ENCODE data around the gene TUSC2.

DNA sequence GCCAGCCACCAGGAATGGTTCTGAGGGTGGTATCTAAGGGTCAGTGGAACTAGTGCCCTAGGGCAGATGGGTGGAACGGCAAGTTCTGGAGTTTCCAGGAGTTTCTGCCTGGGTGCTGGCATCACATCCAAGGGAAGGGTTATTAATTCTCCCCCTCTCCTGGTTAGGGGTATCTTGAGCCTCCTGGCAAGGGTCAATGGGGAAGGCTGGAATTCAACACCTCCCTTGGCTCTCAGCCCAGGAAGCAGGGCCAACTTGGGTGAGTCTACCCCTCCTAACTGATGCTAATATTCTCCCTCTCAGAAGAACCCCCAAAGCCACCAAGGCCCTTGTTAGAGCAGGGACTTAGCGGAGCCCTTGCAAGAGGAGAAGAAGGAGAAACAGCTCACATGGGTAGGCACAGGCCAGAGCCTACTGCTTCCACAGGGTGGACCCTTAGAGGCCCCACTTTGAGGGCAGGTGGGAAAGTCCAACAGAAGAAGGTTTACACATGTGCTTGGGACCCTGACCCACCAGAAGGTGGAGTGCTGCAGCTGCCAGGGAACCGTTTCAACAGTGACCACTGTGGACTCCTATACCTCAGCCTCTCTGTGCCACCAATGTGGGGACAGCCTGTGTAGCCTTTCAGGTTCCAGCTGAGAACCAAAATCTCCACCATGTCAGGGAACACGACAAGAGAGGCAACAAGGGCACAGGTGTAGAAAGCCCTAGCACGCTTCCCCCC lies 28.0 kb upstream of the TUSC2 start:
- TF ChIP-seq, protein P1, sequence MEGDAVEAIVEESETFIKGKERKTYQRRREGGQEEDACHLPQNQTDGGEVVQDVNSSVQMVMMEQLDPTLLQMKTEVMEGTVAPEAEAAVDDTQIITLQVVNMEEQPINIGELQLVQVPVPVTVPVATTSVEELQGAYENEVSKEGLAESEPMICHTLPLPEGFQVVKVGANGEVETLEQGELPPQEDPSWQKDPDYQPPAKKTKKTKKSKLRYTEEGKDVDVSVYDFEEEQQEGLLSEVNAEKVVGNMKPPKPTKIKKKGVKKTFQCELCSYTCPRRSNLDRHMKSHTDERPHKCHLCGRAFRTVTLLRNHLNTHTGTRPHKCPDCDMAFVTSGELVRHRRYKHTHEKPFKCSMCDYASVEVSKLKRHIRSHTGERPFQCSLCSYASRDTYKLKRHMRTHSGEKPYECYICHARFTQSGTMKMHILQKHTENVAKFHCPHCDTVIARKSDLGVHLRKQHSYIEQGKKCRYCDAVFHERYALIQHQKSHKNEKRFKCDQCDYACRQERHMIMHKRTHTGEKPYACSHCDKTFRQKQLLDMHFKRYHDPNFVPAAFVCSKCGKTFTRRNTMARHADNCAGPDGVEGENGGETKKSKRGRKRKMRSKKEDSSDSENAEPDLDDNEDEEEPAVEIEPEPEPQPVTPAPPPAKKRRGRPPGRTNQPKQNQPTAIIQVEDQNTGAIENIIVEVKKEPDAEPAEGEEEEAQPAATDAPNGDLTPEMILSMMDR (IDR thresholded peaks at IDR 0.05; ENCODE audit: low read depth, low read length): no peak
- TF ChIP-seq POLR2A (IDR thresholded peaks at IDR 0.05; ENCODE audit: extremely low read depth, insufficient read length): no peak
- TF ChIP-seq, protein P2, sequence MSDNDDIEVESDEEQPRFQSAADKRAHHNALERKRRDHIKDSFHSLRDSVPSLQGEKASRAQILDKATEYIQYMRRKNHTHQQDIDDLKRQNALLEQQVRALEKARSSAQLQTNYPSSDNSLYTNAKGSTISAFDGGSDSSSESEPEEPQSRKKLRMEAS (IDR thresholded peaks at IDR 0.05; ENCODE audit: low read depth, low read length): 0 out of 2 replicates have a peak, but pooled peaks have one; percentile 29
- TF ChIP-seq MYC (IDR thresholded peaks at IDR 0.05; ENCODE audit: low read depth, low read length): no peak

Measured in NB4 (cell line).